Measurements from ENCODE around the gene OR6S1. TPM values are rescaled to one million over a fixed set of nuclear protein-coding genes. Genes with fewer than 3 reads are reported as not detected.
A peak's percentile ranks its signal among the peaks of the same experiment; 100 is the strongest.

Gene OR6S1
- polyA plus RNA-seq, 1 donor from 2014 or later: not detected

- Histone ChIP-seq H3K9ac (ENCODE audit: low read length) (peak overlapping the region; percentile 57), H3K9me3 (ENCODE audit: low read length) (no peaks in the 10 kb centered on the region), H3F3A (ENCODE audit: insufficient read depth, low read length, poor library complexity, severe bottlenecking) (peaks cover 5% of the 10 kb centered on the region), H3K27me3 (ENCODE audit: insufficient read depth, low read depth, low read length) (peaks cover 5% of the 10 kb centered on the region), H3K4me2 (ENCODE audit: low read length) (peak overlapping the region; percentile 79), H3K36me3 (ENCODE audit: insufficient read depth, low read length) (no peaks in the 10 kb centered on the region), H2AFZ (ENCODE audit: low read depth, low read length) (peak overlapping the region; percentile 11), H4K20me1 (ENCODE audit: insufficient read depth) (no peaks in the 10 kb centered on the region), H3K9me2 (ENCODE audit: insufficient read depth, low read length) (no peaks in the 10 kb centered on the region), H3K79me2 (replicated peaks; ENCODE audit: insufficient read depth, low read length) (no peaks in the 10 kb centered on the region), H3K4me3 (ENCODE audit: low read length) (peak overlapping the region; percentile 72), H3K27ac (ENCODE audit: low read length) (peak overlapping the region; percentile 48)
- TF ChIP-seq POLR2AphosphoS5 (IDR thresholded peaks at IDR 0.05): no peak
- no peak for TF ChIP-seq EP300 (conservative IDR thresholded peaks at IDR 0.05; ENCODE audit: poor library complexity, severe bottlenecking)
- no peak for TF ChIP-seq CTCF (IDR thresholded peaks at IDR 0.05; ENCODE audit: poor library complexity, severe bottlenecking)
- no peak for TF ChIP-seq EZH2 (IDR thresholded peaks at IDR 0.05; ENCODE audit: borderline replicate concordance, insufficient read depth, low read length, poor library complexity, severe bottlenecking)
- no peak for TF ChIP-seq TAF1 (IDR thresholded peaks at IDR 0.05; ENCODE audit: low read depth)
- TF ChIP-seq REST (IDR thresholded peaks at IDR 0.05; ENCODE audit: borderline replicate concordance): no peak
- no peak for TF ChIP-seq SMC3 (conservative IDR thresholded peaks at IDR 0.05; ENCODE audit: poor library complexity)
- no peak for TF ChIP-seq RAD21 (conservative IDR thresholded peaks at IDR 0.05)
- no peak for TF ChIP-seq MXI1 (conservative IDR thresholded peaks at IDR 0.05; ENCODE audit: poor library complexity, severe bottlenecking)
Measured at GRCh38 chr14:20614038-20614840, 27.3 kb downstream of the OR6S1 start.

- Histone ChIP-seq H3K4me3 (ENCODE audit: low read length) (peak overlapping the region; percentile 72), H3K4me2 (ENCODE audit: low read length) (peak overlapping the region; percentile 79), H2AFZ (ENCODE audit: low read depth, low read length) (no peak overlapping the region), H3K27me3 (ENCODE audit: insufficient read depth, low read depth, low read length) (peaks cover 5% of the 10 kb centered on the region), H3F3A (ENCODE audit: insufficient read depth, low read length, poor library complexity, severe bottlenecking) (peaks cover 5% of the 10 kb centered on the region), H3K27ac (ENCODE audit: low read length) (peak overlapping the region; percentile 48), H3K9me3 (ENCODE audit: low read length) (no peaks in the 10 kb centered on the region), H3K9ac (ENCODE audit: low read length) (peak overlapping the region; percentile 57), H3K9me2 (ENCODE audit: insufficient read depth, low read length) (no peaks in the 10 kb centered on the region), H3K79me2 (replicated peaks; ENCODE audit: insufficient read depth, low read length) (no peaks in the 10 kb centered on the region), H3K36me3 (ENCODE audit: insufficient read depth, low read length) (no peaks in the 10 kb centered on the region), H4K20me1 (ENCODE audit: insufficient read depth) (no peaks in the 10 kb centered on the region)
- TF ChIP-seq POLR2AphosphoS5 (IDR thresholded peaks at IDR 0.05) (peak; percentile 7), EP300 (conservative IDR thresholded peaks at IDR 0.05; ENCODE audit: poor library complexity, severe bottlenecking) (peak; percentile 65), EZH2 (IDR thresholded peaks at IDR 0.05; ENCODE audit: borderline replicate concordance, insufficient read depth, low read length, poor library complexity, severe bottlenecking) (no peak), REST (IDR thresholded peaks at IDR 0.05; ENCODE audit: borderline replicate concordance) (peak; percentile 48), MXI1 (conservative IDR thresholded peaks at IDR 0.05; ENCODE audit: poor library complexity, severe bottlenecking) (peak; percentile 69), TAF1 (IDR thresholded peaks at IDR 0.05; ENCODE audit: low read depth) (no peak), RAD21 (conservative IDR thresholded peaks at IDR 0.05) (no peak), SMC3 (conservative IDR thresholded peaks at IDR 0.05; ENCODE audit: poor library complexity) (peak; percentile 65), CTCF (IDR thresholded peaks at IDR 0.05; ENCODE audit: poor library complexity, severe bottlenecking) (peak; percentile 95)
Measured at GRCh38 chr14:20613094-20614037, 28.1 kb downstream of the OR6S1 start.

All from neural cell (in vitro differentiated cells).